A549 (cell line): ENCODE data around the gene NUCB1.

Experiments used
- FOXS1 ChIP-seq: fragments of 250-450 bp; sonication (Bioruptor Pico); IDR thresholded peaks from 2 replicates; pipeline ENCODE4 v1.5.0; 2020; ENCODE audit warnings: mild to moderate bottlenecking, moderate library complexity
- TF ChIP-seq, protein P1 (sequence below): fragments of >200 bp; sonication (Bioruptor Twin); formaldehyde crosslinking; IDR thresholded peaks from 3 replicates; pipeline ENCODE4 v1.5.1; 2016

DNA sequence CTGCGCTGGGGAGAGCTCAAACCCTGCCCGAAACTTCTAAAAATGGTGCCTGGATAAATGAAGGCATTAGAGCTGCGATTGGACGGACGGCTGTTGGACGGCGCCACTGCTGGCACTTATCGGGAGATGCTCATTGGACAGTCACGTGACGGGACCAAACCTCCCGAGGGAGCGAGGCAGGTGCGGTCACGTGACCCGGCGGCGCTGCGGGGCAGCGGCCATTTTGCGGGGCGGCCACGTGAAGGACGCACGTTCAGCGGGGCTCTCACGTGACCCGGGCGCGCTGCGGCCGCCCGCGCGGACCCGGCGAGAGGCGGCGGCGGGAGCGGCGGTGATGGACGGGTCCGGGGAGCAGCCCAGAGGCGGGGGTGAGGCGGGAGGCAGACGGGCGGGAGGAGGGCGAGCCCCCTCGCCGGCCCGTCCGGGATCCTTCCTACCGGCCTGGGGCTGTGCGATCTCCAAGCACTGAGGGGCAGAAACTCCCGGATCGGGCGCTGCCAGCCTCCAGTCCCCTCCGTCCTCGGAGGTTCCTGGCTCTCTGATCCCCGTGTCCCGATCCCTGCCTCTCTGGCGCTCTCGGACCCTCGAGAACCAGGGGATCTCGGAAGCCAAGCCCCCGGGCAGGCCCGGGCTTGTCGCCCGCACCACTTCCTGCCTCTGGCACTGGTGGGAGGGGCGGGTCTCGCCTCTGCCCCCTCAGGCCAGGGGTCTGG lies 54.6 kb downstream of the NUCB1 start, which contains the start of gene BAX:
- TF ChIP-seq, protein P1, sequence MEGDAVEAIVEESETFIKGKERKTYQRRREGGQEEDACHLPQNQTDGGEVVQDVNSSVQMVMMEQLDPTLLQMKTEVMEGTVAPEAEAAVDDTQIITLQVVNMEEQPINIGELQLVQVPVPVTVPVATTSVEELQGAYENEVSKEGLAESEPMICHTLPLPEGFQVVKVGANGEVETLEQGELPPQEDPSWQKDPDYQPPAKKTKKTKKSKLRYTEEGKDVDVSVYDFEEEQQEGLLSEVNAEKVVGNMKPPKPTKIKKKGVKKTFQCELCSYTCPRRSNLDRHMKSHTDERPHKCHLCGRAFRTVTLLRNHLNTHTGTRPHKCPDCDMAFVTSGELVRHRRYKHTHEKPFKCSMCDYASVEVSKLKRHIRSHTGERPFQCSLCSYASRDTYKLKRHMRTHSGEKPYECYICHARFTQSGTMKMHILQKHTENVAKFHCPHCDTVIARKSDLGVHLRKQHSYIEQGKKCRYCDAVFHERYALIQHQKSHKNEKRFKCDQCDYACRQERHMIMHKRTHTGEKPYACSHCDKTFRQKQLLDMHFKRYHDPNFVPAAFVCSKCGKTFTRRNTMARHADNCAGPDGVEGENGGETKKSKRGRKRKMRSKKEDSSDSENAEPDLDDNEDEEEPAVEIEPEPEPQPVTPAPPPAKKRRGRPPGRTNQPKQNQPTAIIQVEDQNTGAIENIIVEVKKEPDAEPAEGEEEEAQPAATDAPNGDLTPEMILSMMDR = no peak
- peak; percentile 95 for TF ChIP-seq FOXS1 (CRISPR knock-in tag)
